GM18517 (cell line): ENCODE data around the gene ZRANB2.

Source experiments
- ATAC-seq: cut with Tn5 transposase; IDR thresholded peaks from one replicate; pipeline ENCODE4 v1.9.1; 2021; ENCODE audit warnings: mild to moderate bottlenecking, moderate library complexity; ENCODE audit not compliant: unreplicated experiment

ZRANB2 gene

GRCh38 chr1:71028981-71029380 is 51.9 kb downstream of the ZRANB2 start:
- no peak for ATAC-seq

DNA sequence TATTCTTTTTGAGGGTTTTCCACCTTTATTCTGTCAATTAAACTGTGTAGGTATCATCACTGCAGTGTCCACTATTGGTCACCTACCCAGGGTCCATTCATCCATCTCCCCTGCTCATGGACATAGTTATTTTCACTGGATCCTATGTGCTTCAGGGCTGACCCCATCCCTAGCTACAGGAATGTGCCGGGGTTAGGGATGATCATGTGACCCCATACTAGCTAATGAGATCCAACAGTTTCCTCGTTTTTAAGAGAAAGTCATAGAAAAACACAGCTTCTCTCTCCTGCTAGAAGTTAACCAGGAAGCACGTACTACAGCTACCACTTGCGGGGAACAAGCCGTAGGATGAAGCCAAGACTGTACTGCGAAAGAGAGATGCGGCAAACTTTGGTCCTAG is 52.8 kb downstream of the ZRANB2 start:
- no peak for ATAC-seq

DNA sequence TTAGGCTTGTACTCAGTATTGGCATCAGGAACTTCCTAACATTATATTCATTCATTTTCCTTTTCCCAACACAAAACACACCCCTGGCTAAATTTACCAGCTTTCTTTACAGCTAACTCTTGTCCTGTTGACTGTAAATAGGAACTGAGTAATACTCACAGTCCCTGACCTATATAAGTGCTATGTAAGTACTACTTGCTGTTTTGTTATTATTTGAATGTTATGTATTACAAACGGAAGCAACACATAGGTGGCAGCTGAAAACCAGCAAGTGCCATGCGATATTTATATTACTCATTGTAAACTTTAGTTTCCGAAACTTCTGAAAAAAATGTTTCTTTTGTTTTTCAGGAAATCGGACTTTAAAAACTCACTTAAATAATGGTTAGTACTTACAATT is 54.7 kb downstream of the ZRANB2 start:
- no peak for ATAC-seq

DNA sequence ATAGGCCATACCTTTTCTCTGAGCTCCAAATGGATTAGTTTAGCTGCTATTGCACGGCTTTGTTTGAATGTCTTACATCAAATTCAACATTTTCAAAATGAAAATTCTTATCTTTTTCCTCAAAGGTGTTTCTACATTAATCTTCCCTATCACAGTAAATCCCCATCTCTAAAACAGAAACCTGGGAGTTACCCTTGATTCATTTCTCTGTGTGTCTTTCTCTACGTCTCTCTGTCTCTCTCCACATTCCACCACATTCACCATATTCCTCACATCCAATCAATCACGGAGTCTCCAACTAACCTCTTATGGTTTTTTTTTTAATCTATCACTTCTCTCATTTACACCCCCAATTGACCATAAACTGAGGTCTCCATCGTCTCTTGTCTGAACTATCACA is 57.3 kb downstream of the ZRANB2 start:
- ATAC-seq, result no peak

DNA sequence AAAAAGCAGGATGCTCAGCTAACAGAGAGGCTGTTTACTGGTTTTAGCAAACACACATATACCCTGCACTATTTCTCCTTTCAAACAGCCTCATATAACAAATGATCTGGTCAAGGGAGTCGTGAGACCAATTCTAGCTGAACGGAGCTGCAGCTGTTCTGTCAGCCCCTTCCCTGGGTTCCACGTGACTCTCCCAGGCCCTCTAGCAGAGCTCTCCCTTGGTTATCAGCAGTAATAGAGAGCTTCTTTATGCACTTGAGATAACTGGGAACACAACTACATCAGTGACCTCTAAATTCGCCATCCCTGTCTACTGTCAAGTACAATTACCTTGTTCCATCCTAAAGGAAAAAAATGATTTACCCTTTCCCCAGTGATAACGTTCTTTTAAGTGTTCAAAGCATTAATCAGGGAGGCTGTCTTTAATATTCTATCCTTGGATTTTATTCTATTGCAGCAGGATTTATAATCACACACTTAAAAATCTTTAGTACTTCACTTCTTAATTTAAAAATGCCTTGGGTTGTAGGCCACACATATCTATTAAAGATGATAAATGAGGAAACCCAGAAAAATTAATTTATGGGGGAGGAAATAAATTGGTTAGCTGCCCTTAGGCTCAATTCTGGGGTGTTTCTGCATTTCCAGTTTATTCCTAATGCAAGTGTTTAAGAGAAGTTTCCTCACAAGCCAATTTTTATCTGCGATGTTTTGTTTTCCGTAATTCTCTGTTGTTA is 61.4 kb downstream of the ZRANB2 start:
- ATAC-seq, result no peak

- ATAC-seq, result no peak
These were observed 62.0 kb downstream of the ZRANB2 start for GRCh38 chr1:71018791-71019190.

GRCh38 chr1:71015745-71016144 is 65.1 kb downstream of the ZRANB2 start:
- ATAC-seq, result no peak

GRCh38 chr1:71014178-71014579 is 66.7 kb downstream of the ZRANB2 start:
- no peak for ATAC-seq
